ACC112 (cell line): Measurements from ENCODE around the gene GALNTL6.
"Not testable (repeated sequence)": the region's sequence is repeated elsewhere in the genome, so short reads cannot be mapped to it uniquely, and the experiment has no call there.

Source experiments
- H2AFZ ChIP-seq: fragments of 200-600 bp; sonication (generic); one replicate; pipeline ENCODE4 v1.6.0; 2017; ENCODE audit warnings: antibody characterized with exemption, low read length; ENCODE audit not compliant: unreplicated experiment
- H3K27ac ChIP-seq: fragments of 200-600 bp; sonication (generic); 2 replicates; pipeline ENCODE4 v1.5.1; 2014; ENCODE audit warnings: low read depth, mild to moderate bottlenecking, antibody characterized with exemption, low read length, moderate library complexity
- H3K27me3 ChIP-seq: fragments of 200-600 bp; sonication (generic); 2 replicates; pipeline ENCODE4 v1.6.1; 2014; ENCODE audit warnings: mild to moderate bottlenecking, antibody characterized with exemption, low read length, moderate library complexity, mixed read lengths; ENCODE audit not compliant: insufficient read depth
- H3K36me3 ChIP-seq: fragments of 200-600 bp; sonication (generic); 2 replicates; pipeline ENCODE4 v1.6.1; 2016; ENCODE audit warnings: mild to moderate bottlenecking, antibody characterized with exemption, low read length, moderate library complexity, mixed read lengths; ENCODE audit not compliant: insufficient read depth
- H3K4me1 ChIP-seq: fragments of 200-600 bp; sonication (generic); one replicate; pipeline ENCODE4 v1.6.1; 2016; ENCODE audit warnings: low read length, mixed read lengths; ENCODE audit not compliant: insufficient read depth, unreplicated experiment, control insufficient read depth
- H3K4me3 ChIP-seq: fragments of 200-600 bp; sonication (generic); 2 replicates; pipeline ENCODE4 v1.5.1; 2014; ENCODE audit warnings: mild to moderate bottlenecking, low read depth, low read length
- H3K79me2 ChIP-seq: fragments of 200-600 bp; sonication (generic); one replicate; pipeline ENCODE4 v1.6.0; 2016; ENCODE audit warnings: low read length; ENCODE audit not compliant: control insufficient read depth, unreplicated experiment, insufficient read depth

Gene GALNTL6

DNA sequence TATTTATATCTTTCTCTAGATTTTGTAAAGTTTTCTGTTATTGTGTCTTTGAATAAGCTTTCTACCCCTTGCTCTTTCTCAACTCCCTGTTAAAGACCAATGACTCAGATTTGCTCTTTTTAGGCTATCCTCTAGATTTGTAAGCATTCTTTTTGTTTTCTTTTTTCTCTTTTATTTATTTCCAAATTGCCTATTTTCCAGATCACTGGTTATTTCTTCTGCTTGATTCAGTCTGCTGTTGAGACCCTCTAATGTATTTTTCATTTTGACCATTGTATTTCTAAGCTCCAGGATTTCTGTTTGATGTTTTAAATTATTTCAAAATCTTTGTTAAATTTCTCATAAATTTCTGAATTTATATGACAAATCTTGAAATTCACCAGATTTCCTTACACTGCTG, 892.8 kb downstream of the GALNTL6 start:
- Histone ChIP-seq H3K36me3 (no peaks in the 10 kb centered on the region), H3K27me3 (no peaks in the 10 kb centered on the region)

DNA sequence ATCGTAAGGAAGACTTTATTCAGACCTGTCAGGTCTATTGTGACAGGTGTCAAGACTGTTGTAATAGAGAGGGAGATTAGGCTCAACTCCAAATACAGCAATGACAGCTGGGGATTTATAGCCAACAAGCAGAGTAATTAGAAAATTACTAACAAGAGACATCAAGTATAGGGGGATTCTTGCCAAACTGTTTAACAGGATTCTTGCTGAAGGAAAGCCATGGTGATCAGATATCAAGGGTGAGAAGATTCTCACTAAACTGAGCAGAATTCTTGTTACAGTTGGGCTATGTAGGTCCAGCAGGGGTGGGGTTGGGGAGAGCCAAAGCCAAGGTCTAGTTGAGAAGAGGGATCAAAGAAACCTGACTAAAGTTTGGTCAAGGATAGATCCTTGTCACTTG, 894.4 kb downstream of the GALNTL6 start:
- no peaks in the 10 kb centered on the region for H3K79me2 ChIP-seq
- no peaks in the 10 kb centered on the region for H3K27me3 ChIP-seq
- H3K27ac ChIP-seq = no peak overlapping the region
- no peaks in the 10 kb centered on the region for H3K4me1 ChIP-seq
- H3K4me3 ChIP-seq = no peak overlapping the region
- no peaks in the 10 kb centered on the region for H3K36me3 ChIP-seq
- H2AFZ ChIP-seq = no peak overlapping the region

More for the DNA sequence above, 892.8 kb downstream of the GALNTL6 start:
- Histone ChIP-seq H2AFZ (no peak overlapping the region), H3K4me3 (no peak overlapping the region), H3K79me2 (no peaks in the 10 kb centered on the region), H3K4me1 (no peaks in the 10 kb centered on the region), H3K27ac (no peak overlapping the region)

DNA sequence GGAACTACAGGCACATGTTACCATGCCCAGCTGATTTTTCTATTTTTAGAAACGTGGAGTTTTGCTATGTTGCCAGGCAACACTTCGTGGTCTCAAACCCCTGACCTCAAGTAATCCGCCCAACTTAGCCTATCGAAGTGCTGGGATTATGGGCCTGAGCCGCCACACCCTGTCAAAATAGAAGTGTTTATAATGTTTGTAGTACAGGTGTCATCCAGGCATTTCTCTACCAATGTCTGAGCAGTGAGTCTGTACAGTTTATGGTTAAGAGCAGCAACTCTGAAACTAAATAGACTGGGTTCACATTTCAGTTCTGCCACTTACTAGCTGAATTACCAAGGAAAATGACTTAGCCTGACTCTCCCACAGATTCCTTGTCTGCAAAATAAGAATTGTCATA, 895.0 kb downstream of the GALNTL6 start:
- H3K79me2 ChIP-seq = no peaks in the 10 kb centered on the region
- H3K27me3 ChIP-seq = no peaks in the 10 kb centered on the region
- no peaks in the 10 kb centered on the region for H3K36me3 ChIP-seq
- no peak overlapping the region for H3K4me3 ChIP-seq
- no peak overlapping the region for H2AFZ ChIP-seq
- no peaks in the 10 kb centered on the region for H3K4me1 ChIP-seq
- H3K27ac ChIP-seq = no peak overlapping the region

DNA sequence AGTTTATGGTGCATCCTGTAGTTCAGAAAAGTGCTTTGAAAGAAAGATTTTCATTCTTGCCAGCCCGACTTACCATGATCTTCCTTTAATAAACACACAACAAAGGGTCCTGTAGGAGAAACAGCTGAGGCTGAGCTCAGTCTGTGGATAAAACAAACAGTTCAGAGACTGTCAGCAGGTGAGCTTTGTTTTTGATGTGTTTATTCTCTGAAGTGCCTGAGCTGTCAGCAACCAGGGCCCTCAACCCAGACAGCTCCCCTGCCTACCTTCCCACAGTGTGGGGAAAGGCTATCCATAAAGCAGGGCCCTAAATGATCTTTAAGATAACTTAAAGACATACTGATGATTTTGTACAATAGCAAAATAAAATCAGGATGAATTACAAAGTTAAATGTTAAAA, 896.2 kb downstream of the GALNTL6 start:
- H3K4me3 ChIP-seq = no peak overlapping the region
- no peaks in the 10 kb centered on the region for H3K79me2 ChIP-seq
- no peaks in the 10 kb centered on the region for H3K4me1 ChIP-seq
- no peaks in the 10 kb centered on the region for H3K36me3 ChIP-seq
- H3K27me3 ChIP-seq = no peaks in the 10 kb centered on the region
- no peak overlapping the region for H2AFZ ChIP-seq
- no peak overlapping the region for H3K27ac ChIP-seq

DNA sequence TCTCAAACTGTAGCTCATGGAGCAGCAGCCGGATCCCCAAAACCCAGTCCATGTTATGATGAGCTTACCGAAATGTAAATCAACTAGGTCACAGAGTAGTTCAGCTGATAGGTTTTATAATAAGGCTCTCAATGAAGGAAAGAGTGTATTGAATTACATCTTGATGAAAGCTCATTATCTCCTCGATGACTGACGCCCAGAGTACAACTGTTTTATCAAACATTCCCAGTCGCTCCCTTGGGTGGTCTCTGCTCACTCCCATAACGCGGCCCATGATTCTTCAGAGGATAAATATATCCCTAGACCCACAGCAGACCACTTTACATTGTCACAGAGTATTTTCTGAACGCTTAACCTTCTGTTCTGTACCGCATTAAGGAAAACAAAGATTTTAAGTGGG, 903.1 kb downstream of the GALNTL6 start:
- Histone ChIP-seq H3K36me3 (no peaks in the 10 kb centered on the region), H3K27ac (no peak overlapping the region), H3K4me1 (no peaks in the 10 kb centered on the region)

DNA sequence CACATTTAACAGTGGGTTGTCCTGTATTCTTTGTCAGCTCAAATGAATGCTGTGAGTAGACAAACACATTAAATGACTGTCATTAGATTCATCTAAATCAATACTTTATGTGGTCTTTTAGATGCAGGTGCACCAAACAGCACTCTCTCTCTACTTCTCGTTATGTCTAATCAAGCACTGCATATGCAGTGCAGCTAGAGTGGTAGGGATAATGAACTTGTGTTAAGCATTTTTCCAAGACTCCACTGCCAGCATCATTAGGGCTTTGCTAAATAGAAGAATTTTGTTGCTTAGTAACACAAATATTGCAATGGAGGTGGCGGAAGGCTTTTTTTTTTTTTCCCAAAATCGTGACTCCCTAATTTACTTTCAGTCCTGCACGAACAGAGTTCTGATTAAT, 908.5 kb downstream of the GALNTL6 start:
- Histone ChIP-seq H3K27me3 (no peaks in the 10 kb centered on the region), H3K4me3 (no peak overlapping the region), H3K79me2 (no peaks in the 10 kb centered on the region), H3K4me1 (no peaks in the 10 kb centered on the region), H3K36me3 (no peaks in the 10 kb centered on the region), H3K27ac (no peak overlapping the region), H2AFZ (no peak overlapping the region)

More for the DNA sequence above, 903.1 kb downstream of the GALNTL6 start:
- H3K27me3 ChIP-seq = no peaks in the 10 kb centered on the region
- no peak overlapping the region for H2AFZ ChIP-seq
- no peaks in the 10 kb centered on the region for H3K79me2 ChIP-seq
- H3K4me3 ChIP-seq = no peak overlapping the region

DNA sequence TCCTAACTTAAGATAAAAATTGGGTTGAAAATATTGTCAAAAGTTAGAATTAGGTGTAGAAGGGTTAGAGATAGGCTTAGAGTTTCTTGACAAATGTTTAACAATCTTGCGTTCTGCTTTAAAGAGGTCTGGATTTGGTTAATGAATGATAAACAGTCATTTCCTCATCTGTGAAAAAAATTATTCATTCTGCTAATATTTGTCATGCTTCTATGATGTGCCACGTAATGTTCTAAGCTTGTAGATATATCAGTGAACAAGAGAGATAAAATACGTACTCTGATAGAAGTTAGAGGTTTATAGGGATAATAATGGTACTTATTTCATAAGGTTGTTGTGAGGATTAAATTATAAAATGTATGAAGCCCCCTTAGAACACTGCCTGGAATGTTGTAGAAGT, 912.4 kb downstream of the GALNTL6 start:
- Histone ChIP-seq H3K27ac (no peak overlapping the region), H3K79me2 (no peaks in the 10 kb centered on the region), H3K4me1 (no peaks in the 10 kb centered on the region), H3K36me3 (no peaks in the 10 kb centered on the region), H3K27me3 (no peaks in the 10 kb centered on the region), H2AFZ (no peak overlapping the region), H3K4me3 (no peak overlapping the region)

DNA sequence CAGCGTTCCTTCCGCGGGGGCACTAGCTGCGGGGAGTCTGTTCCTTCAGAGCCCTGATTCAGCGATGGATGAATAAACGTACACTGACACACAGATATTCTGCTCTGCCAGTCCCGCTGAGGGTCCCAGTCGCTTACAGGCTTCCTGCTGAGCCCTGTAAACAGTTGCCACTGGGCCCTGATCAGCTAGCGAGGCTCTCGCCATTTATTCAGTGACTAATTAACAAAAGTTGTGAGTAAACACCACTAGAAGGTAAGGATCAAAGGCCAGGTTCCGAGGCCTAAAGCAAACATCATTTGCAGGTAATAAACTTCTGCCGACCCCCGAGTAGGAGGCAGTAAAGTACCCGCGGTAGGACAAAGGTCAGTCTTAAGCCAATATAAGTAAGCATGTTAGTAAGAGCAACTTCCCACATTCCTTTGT, 912.8 kb downstream of the GALNTL6 start:
- Histone ChIP-seq H3K79me2 (no peaks in the 10 kb centered on the region), H3K27me3 (no peaks in the 10 kb centered on the region), H3K4me1 (no peaks in the 10 kb centered on the region), H2AFZ (no peak overlapping the region), H3K36me3 (no peaks in the 10 kb centered on the region), H3K27ac (no peak overlapping the region), H3K4me3 (no peak overlapping the region)

DNA sequence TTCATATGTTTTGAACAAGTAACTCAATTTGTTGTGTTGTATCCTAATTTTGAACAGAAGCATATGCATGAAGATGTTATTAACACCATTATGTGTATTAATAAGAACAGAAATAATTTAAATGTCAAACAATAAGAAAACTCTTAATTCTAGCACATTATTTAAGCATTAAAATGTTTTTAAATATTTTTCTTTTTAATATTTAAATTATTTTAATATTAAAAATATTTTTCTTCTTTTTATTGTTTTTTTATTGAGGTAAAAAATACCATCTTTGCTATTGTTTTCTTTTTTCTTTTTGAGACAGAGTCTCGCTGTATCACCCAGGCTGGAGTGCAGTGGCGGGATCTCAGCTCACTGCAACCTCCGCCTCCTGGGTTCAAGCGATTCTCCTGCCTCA, 914.4 kb downstream of the GALNTL6 start:
- no peaks in the 10 kb centered on the region for H3K36me3 ChIP-seq
- no peaks in the 10 kb centered on the region for H3K27me3 ChIP-seq
- H3K27ac ChIP-seq = no peak overlapping the region
- no peak overlapping the region for H3K4me3 ChIP-seq
- no peak overlapping the region for H2AFZ ChIP-seq
- no peaks in the 10 kb centered on the region for H3K79me2 ChIP-seq
- H3K4me1 ChIP-seq = no peaks in the 10 kb centered on the region

DNA sequence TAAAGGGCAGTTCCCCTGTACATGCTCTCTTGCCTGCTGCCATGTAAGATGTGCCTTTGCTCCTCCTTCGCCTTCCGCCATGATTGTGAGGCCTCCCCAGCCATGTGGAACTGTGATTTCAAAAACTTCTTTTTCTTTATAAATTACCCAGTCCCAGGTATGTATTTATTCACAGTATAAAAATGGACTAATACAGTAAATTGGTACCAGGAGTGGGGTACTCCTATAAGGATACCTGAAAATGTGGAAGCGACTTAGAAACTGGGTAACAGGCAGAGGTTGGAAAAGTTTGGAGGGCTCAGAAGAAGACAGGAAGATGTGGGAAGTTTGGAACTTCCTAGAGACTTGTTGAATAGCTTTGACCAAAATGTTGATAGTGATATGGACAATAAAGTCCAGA, 920.4 kb downstream of the GALNTL6 start:
- not testable (repeated sequence) for H3K27ac ChIP-seq, H3K36me3 ChIP-seq, H3K79me2 ChIP-seq, H3K4me3 ChIP-seq, H3K4me1 ChIP-seq, H3K27me3 ChIP-seq, H2AFZ ChIP-seq

DNA sequence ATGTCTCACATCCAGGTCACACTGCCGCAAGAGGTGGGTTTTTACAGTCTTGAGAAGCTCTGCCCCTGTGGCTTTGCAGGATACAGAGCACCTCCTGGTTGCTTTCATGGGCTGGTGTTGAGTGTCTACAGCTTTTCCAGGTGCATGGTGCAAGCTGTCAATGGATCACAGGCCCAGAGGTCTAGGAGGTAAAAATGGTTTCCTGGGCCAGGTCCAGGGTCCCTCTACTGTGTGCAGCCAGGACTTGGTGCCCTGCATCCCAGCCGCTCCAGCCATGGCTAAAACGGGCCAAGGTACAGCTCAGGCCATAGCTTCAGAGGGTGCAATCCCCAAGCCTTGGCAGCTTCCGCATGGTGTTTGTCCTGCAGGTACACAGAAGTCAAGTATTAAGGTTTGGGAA, 921.4 kb downstream of the GALNTL6 start:
- Histone ChIP-seq H3K79me2 (no peaks in the 10 kb centered on the region), H2AFZ (no peak overlapping the region), H3K27ac (no peak overlapping the region)

DNA sequence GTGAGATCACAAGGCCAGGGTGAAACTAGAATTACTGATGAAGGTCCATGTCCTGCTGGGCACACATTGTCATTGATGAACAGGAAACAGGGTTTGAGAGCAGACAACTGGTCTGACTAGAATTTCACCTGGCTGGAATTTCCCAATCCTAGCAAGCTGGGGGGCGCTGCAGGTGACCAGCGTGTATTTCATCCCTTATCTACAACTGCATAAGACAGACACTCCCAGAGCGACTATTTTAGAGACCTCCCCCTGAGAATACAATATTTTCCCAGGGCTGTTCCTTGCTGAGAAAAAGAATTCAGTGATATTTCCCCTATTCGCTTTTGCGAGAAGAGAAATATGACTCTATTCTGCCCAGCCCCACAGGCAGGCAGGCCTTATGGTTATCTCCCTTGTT, 922.8 kb downstream of the GALNTL6 start:
- Histone ChIP-seq H3K36me3 (no peaks in the 10 kb centered on the region), H3K27ac (no peak overlapping the region), H3K79me2 (no peaks in the 10 kb centered on the region), H3K27me3 (no peaks in the 10 kb centered on the region), H2AFZ (no peak overlapping the region), H3K4me1 (no peaks in the 10 kb centered on the region), H3K4me3 (no peak overlapping the region)

More for the DNA sequence above, 921.4 kb downstream of the GALNTL6 start:
- no peaks in the 10 kb centered on the region for H3K36me3 ChIP-seq
- no peaks in the 10 kb centered on the region for H3K4me1 ChIP-seq
- no peak overlapping the region for H3K4me3 ChIP-seq
- H3K27me3 ChIP-seq = no peaks in the 10 kb centered on the region
